Stimulated activated CD8-positive, alpha-beta memory T cell treated with anti-CD3 and anti-CD28 coated beads, Interleukin-4, amount 100 ng/mL, for 48 hours (primary cell): ENCODE results near the gene MSH6.
"Not testable (repeated sequence)": the region's sequence is repeated elsewhere in the genome, so short reads cannot be mapped to it uniquely, and the experiment has no call there.

Source experiments
- DNase-seq: peaks from one replicate; pipeline ENCODE4 v3.0.0-alpha.2; 2020

Gene MSH6

GRCh38 chr2:47849368-47849767, 66.4 kb downstream of the MSH6 start:
- DNase-seq: no peak

GRCh38 chr2:47850198-47850597, 67.3 kb downstream of the MSH6 start:
- no peak for DNase-seq

- not testable (repeated sequence) for DNase-seq
These were observed 70.3 kb downstream of the MSH6 start for GRCh38 chr2:47853067-47853777.
